HG02610 (cell line): ENCODE measurements around the gene ZNF177.
"Not testable (repeated sequence)": the region's sequence is repeated elsewhere in the genome, so short reads cannot be mapped to it uniquely, and the experiment has no call there.

Source experiments
- ATAC-seq: cut with Tn5 transposase; IDR thresholded peaks from one replicate; pipeline ENCODE4 v1.9.1; 2021; ENCODE audit warnings: mild to moderate bottlenecking, moderate library complexity; ENCODE audit not compliant: unreplicated experiment

Gene ZNF177

GRCh38 chr19:9362905-9363304 lies at the start of gene ZNF177:
Gene ZNF177, plus strand, starts transcription at chr19:9363013. Its CDS starts 15,299 bp downstream, at chr19:9378312.
- ATAC-seq, result no peak

- no peak for ATAC-seq
These were observed 49.1 kb upstream of the ZNF177 start for GRCh38 chr19:9313756-9314155.

- no peak for ATAC-seq
These were observed 41.5 kb upstream of the ZNF177 start for GRCh38 chr19:9321338-9321737.

- not testable (repeated sequence) for ATAC-seq
These were observed 41.1 kb upstream of the ZNF177 start for GRCh38 chr19:9321756-9322155.

- not testable (repeated sequence) for ATAC-seq
These were observed 40.6 kb upstream of the ZNF177 start for GRCh38 chr19:9322201-9322600.

- peak; percentile 41 for ATAC-seq
These were observed 39.3 kb upstream of the ZNF177 start for GRCh38 chr19:9323557-9323918.

- ATAC-seq, result peak; percentile 96
These were observed 38.8 kb upstream of the ZNF177 start, which contains the start of gene ZNF559 for GRCh38 chr19:9323919-9324583. Gene ZNF559, plus strand, starts transcription at chr19:9324179. Its CDS starts 14,371 bp downstream, at chr19:9338550.

GRCh38 chr19:9324584-9324962 lies 38.2 kb upstream of the ZNF177 start:
- ATAC-seq, result no peak

GRCh38 chr19:9329999-9330398 lies 32.8 kb upstream of the ZNF177 start:
- ATAC-seq, result no peak

- no peak for ATAC-seq
These were observed 20.1 kb upstream of the ZNF177 start for GRCh38 chr19:9342610-9343304.

GRCh38 chr19:9345005-9345404 lies 17.8 kb upstream of the ZNF177 start:
- no peak for ATAC-seq

GRCh38 chr19:9348253-9348652 lies 14.6 kb upstream of the ZNF177 start:
- ATAC-seq, result no peak

- no peak for ATAC-seq
These were observed 14.1 kb upstream of the ZNF177 start for GRCh38 chr19:9348671-9349070.

GRCh38 chr19:9352505-9352904 lies 10.3 kb upstream of the ZNF177 start:
- ATAC-seq, result no peak

GRCh38 chr19:9353011-9353410 lies 9.8 kb upstream of the ZNF177 start:
- no peak for ATAC-seq

GRCh38 chr19:9354651-9355050 lies 8.2 kb upstream of the ZNF177 start:
- ATAC-seq, result no peak

- no peak for ATAC-seq
These were observed 8.2 kb downstream of the ZNF177 start for GRCh38 chr19:9370738-9371619.

GRCh38 chr19:9381361-9381785 lies 18.6 kb downstream of the ZNF177 start:
- ATAC-seq, result no peak

- ATAC-seq, result no peak
These were observed 44.1 kb downstream of the ZNF177 start for GRCh38 chr19:9406798-9407352.

- ATAC-seq, result no peak
These were observed 45.0 kb downstream of the ZNF177 start for GRCh38 chr19:9407827-9408226.
